Progenitor cell of endocrine pancreas (in vitro differentiated cells): Measurements from ENCODE around the gene COL15A1. TPM values are rescaled to one million over a fixed set of nuclear protein-coding genes. Genes with fewer than 3 reads are reported as not detected.

Experiments
- DNase-seq: peaks from one replicate; pipeline ENCODE4 v3.0.0; 2021; ENCODE audit warnings: low spot score; ENCODE audit not compliant: unreplicated experiment
- H3K27ac Mint-ChIP-seq: 2 replicates; pipeline ENCODE4 v1.8.0; 2021; ENCODE audit warnings: mild to moderate bottlenecking, moderate library complexity, mixed read lengths
- H3K27me3 Mint-ChIP-seq: 2 replicates; pipeline ENCODE4 v1.8.0; 2021; ENCODE audit warnings: mixed read lengths
- H3K36me3 Mint-ChIP-seq: 2 replicates; pipeline ENCODE4 v1.8.0; 2022; ENCODE audit warnings: mixed read lengths; ENCODE audit not compliant: insufficient read depth
- H3K4me1 Mint-ChIP-seq: 2 replicates; pipeline ENCODE4 v1.8.0; 2021; ENCODE audit warnings: low read depth, mixed read lengths
- H3K4me3 Mint-ChIP-seq: 2 replicates; pipeline ENCODE4 v1.8.0; 2021; ENCODE audit warnings: low read depth, mild to moderate bottlenecking, moderate library complexity, mixed read lengths
- H3K9me3 Mint-ChIP-seq: 2 replicates; pipeline ENCODE4 v1.8.0; 2021; ENCODE audit warnings: low read depth, mixed read lengths
- total RNA-seq: library from RNA; stranded (reverse); gene quantifications from 2 replicates; pipeline ENCODE4 v1.2.1, GENCODE V29; 2021
- TF ChIP-seq, protein P1 (sequence below): fragments of 200-600 bp; sonication (generic); IDR thresholded peaks from one replicate; pipeline ENCODE4 v1.5.0; 2021; ENCODE audit warnings: antibody characterized with exemption, mild to moderate bottlenecking; ENCODE audit not compliant: unreplicated experiment

Gene COL15A1
- total RNA-seq, 1 donor from 2014 or later: not detected

DNA sequence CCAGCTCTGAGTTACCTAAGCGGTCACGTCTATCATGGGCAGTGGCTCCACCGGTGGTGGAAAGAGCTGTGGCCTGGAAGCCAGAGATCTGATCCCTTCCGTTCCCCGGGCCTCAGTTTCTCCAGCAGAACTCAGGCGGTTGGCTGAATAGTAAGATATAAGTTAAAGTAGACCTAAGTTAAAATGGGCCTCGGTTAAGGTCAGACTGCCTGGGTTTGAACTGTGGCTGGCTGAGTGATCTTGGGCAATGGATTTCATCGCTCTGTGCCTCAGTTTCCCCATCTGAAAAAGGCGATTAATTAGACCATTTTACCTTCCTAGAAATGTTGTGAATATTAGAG lies 997 bp downstream of the COL15A1 start:
- H3K9me3 Mint-ChIP-seq: no peaks in the 10 kb centered on the region
- peak overlapping the region; percentile 77 for H3K4me3 Mint-ChIP-seq
- TF ChIP-seq, protein P1, sequence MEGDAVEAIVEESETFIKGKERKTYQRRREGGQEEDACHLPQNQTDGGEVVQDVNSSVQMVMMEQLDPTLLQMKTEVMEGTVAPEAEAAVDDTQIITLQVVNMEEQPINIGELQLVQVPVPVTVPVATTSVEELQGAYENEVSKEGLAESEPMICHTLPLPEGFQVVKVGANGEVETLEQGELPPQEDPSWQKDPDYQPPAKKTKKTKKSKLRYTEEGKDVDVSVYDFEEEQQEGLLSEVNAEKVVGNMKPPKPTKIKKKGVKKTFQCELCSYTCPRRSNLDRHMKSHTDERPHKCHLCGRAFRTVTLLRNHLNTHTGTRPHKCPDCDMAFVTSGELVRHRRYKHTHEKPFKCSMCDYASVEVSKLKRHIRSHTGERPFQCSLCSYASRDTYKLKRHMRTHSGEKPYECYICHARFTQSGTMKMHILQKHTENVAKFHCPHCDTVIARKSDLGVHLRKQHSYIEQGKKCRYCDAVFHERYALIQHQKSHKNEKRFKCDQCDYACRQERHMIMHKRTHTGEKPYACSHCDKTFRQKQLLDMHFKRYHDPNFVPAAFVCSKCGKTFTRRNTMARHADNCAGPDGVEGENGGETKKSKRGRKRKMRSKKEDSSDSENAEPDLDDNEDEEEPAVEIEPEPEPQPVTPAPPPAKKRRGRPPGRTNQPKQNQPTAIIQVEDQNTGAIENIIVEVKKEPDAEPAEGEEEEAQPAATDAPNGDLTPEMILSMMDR: no peak
- peaks cover 5% of the 10 kb centered on the region for H3K4me1 Mint-ChIP-seq
- H3K36me3 Mint-ChIP-seq: no peaks in the 10 kb centered on the region
- H3K27ac Mint-ChIP-seq: no peak overlapping the region
- no peak for DNase-seq
- peaks cover 91% of the 10 kb centered on the region for H3K27me3 Mint-ChIP-seq

DNA sequence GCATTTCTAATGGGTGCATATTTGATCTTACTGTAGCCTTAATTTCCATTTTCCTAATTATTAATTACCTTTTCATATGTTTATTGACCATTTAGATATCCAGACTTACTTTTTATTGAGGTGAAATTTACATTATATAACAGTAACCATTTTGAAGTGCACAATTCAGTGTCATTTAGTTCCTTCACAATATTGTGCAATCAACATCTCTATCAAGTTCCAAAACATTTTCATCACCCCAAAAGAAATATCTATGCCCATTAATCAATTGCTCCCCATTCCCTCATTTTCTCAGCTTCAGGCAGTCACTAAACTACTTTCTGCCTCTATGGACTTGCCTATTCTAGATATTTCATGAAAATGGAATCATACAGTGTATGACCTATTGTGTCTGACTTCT lies 5.9 kb downstream of the COL15A1 start:
- peaks cover 3% of the 10 kb centered on the region for H3K9me3 Mint-ChIP-seq
- no peaks in the 10 kb centered on the region for H3K36me3 Mint-ChIP-seq
- no peak for DNase-seq
- TF ChIP-seq, protein P1: no peak
- H3K4me1 Mint-ChIP-seq: no peaks in the 10 kb centered on the region
- no peak overlapping the region for H3K4me3 Mint-ChIP-seq
- no peak overlapping the region for H3K27ac Mint-ChIP-seq
- peaks cover 53% of the 10 kb centered on the region for H3K27me3 Mint-ChIP-seq

DNA sequence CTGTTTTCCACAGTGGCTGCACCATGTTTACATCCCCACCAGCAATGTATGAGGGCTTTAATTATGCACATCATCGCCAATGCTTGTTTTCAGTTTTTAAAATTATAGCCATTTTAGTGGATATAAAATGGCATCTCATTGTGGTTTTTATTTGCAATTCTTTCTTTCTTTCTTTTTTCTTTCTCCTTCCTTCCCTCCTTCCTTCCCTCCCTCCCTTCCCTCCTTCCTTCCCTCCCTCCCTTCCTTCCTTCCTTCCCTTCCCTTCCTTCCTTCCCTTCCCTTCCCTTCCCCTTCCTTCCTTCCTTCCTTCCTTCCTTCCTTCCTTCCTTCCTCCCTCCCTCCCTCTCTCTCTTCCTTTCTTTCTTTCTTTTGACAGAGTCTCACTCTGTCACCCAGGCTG lies 6.6 kb downstream of the COL15A1 start:
- Mint-ChIP-seq H3K27ac (no peak overlapping the region), H3K27me3 (peaks cover 46% of the 10 kb centered on the region), H3K4me3 (no peak overlapping the region), H3K36me3 (no peaks in the 10 kb centered on the region), H3K9me3 (peaks cover 3% of the 10 kb centered on the region), H3K4me1 (no peaks in the 10 kb centered on the region)
- TF ChIP-seq, protein P1: no peak
- no peak for DNase-seq

DNA sequence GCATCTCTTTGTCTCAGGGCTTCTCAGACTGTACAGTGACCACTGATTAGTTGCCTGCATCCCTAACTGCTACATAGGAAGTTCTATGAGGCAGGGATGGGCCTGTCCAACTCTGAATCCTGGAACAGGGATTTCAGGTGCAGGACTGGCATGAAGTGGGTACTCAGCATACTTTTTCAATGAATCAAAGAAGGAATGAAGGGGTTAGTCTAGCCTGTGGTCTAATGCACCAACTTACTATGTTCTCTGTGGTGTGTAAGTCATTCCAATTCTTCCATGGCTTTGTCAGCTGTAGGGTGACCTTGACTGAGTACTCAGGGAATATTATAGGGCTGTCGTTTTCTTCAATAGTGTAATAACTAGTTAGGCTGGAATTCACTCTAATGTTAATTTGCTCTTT lies 8.3 kb downstream of the COL15A1 start:
- no peak for DNase-seq
- peaks cover 3% of the 10 kb centered on the region for H3K9me3 Mint-ChIP-seq
- TF ChIP-seq, protein P1: no peak
- H3K4me3 Mint-ChIP-seq: no peak overlapping the region
- H3K36me3 Mint-ChIP-seq: no peaks in the 10 kb centered on the region
- peaks cover 29% of the 10 kb centered on the region for H3K27me3 Mint-ChIP-seq
- H3K27ac Mint-ChIP-seq: no peak overlapping the region
- H3K4me1 Mint-ChIP-seq: no peaks in the 10 kb centered on the region

DNA sequence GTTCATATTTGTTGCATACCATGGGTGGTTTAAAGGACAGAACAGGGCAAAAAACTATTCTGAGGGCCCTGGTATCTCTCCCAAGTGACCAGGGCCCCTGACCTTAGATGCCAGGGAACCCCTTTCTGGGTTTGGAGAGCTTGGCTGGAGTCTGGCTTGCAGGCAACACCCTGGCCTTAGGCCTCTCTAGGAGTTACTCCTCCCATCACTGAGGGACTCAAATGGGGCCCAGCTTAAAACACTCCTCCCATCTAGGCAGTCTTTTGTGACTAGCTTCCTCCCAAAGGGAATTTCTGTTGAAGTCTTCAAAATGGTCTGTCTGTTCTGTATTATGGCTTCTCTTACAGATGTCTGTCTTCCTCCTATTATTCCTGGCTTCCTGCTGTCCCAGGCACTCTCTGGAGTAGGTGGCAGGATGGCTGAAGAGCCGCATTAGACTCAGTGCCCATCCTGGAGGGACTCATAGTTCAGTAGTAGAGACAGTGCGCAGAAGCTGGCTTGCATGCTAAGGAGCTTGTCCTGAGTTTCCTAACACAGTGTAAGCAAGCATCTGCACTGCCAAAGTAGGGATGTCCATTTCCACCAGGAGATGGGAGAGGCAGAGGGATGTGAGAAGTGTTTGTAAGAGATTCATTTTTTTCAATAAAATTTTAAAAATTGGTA lies 10.0 kb downstream of the COL15A1 start:
- Mint-ChIP-seq H3K4me1 (no peaks in the 10 kb centered on the region), H3K36me3 (no peaks in the 10 kb centered on the region), H3K4me3 (no peak overlapping the region), H3K9me3 (peaks cover 3% of the 10 kb centered on the region), H3K27ac (no peak overlapping the region), H3K27me3 (peaks cover 21% of the 10 kb centered on the region)
- TF ChIP-seq, protein P1: no peak
- no peak for DNase-seq
